NCI-H524 (cell line): ENCODE results near the gene POLR2J.

Source experiments
- DNase-seq, 2 experiments: peaks; one replicate each; lab custom pipeline; 2025; lab: John Stamatoyannopoulos, UW

POLR2J gene

GRCh38 chr7:102436118-102436517 is 42.6 kb downstream of the POLR2J start:
- DNase-seq: no peak

- no peak for DNase-seq
These were observed 44.7 kb downstream of the POLR2J start for GRCh38 chr7:102434039-102434486.

GRCh38 chr7:102433219-102434038 is 45.3 kb downstream of the POLR2J start, which contains the start of gene ORAI2:
Gene ORAI2 (plus strand): TSS chr7:102433575. CDS start chr7:102438957, 5,382 bp downstream.
- peak in 1 of 2 experiments; percentile 55 for DNase-seq

- DNase-seq: no peak
These were observed 46.1 kb downstream of the POLR2J start for GRCh38 chr7:102432442-102433218.

- peak; percentile 67 to 83 for DNase-seq
These were observed 47.0 kb downstream of the POLR2J start for GRCh38 chr7:102431617-102432298.

- DNase-seq: no peak
These were observed 49.4 kb downstream of the POLR2J start for GRCh38 chr7:102429141-102429899.

GRCh38 chr7:102427019-102427405 is 51.7 kb downstream of the POLR2J start:
- no peak for DNase-seq

- DNase-seq: no peak
These were observed 52.3 kb downstream of the POLR2J start for GRCh38 chr7:102426268-102427018.

- peak; percentile 58 to 93 for DNase-seq
These were observed 53.0 kb downstream of the POLR2J start for GRCh38 chr7:102425639-102426267.

- DNase-seq: no peak
These were observed 53.9 kb downstream of the POLR2J start for GRCh38 chr7:102424787-102425218.

GRCh38 chr7:102424129-102424551 is 54.6 kb downstream of the POLR2J start:
- DNase-seq: peak; percentile 67 to 80
